Measurements from ENCODE around the gene IQSEC2.

GRCh38 chrX:53246231-53246630 lies 35.2 kb downstream of the IQSEC2 start:
- TF ChIP-seq CTCF (conservative IDR thresholded peaks at IDR 0.05) (no peak), EZH2 (IDR thresholded peaks at IDR 0.05; ENCODE audit: low read depth) (no peak)

Measured in PC-9 (cell line).